Measurements from ENCODE around the gene WRAP73.
A peak's percentile ranks its signal among the peaks of the same experiment; 100 is the strongest.

Gene WRAP73, protein sequence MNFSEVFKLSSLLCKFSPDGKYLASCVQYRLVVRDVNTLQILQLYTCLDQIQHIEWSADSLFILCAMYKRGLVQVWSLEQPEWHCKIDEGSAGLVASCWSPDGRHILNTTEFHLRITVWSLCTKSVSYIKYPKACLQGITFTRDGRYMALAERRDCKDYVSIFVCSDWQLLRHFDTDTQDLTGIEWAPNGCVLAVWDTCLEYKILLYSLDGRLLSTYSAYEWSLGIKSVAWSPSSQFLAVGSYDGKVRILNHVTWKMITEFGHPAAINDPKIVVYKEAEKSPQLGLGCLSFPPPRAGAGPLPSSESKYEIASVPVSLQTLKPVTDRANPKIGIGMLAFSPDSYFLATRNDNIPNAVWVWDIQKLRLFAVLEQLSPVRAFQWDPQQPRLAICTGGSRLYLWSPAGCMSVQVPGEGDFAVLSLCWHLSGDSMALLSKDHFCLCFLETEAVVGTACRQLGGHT

DNA sequence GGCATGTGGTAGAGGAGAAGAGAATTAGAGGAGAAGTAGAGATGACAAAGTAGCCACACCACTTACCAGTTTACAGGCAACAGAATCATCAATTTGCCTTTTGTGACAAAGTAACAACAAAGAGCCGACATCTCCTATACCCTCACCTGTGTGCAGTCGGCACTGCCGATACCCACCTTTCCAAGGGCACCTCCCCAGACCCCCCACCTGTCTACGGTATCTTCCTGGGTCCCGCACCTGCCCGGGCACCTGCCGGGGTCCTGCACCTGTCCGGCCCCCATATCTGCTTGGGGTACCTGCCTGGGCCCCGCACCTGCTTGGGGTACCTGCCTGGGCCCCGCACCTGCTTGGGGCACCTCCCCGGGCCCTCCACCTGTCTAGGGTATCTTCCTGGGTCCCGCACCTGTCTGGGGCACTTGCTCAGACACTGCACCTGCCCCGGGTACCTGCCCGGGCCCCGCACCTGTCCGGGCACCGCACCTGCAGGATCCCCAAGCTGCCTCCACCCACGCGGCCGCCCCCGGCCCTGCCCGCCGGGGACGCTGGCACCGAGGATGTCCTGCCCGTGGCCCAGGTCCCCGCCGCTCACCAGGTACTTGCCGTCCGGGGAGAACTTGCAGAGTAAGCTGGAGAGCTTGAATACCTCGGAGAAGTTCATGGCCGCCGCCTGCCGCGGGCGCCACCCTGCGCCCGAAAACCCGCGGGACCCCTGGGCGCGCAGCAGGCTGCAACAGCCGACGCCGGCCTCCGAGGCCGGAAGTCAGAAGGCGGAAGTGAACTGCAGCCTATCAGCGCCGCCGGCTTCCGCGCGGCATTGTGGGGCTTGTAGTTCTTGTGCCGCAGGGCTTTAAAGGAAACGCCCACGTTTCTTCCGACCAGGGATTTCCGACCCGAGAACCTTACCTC, at the start of gene WRAP73:
WRAP73 (minus strand) TSS at position 762 of the 906 bp plus-strand sequence; CDS start at position 658, 104 bp downstream.
- DNase-seq = peak; percentile 96

DNA sequence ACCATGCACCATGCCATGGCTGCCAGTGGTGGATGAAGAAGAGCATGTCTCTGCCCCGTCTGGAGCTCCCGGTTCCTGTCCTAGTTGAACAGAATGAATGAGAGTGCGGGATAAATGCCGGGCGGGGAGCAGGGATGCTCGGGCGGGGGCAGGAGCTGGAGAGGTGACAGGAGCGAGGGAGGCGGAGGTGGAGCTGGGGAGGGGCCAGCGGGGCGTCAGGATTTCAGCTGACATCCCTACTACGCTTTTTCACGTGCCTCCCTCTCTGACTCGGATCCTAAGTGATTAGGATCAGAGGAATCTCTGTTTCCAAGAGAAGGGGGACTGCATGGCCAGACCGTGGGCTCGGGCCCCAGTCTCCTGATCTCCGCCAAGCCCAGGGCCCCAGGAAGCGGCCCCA, 49.7 kb upstream of the WRAP73 start:
- no peak for DNase-seq

DNA sequence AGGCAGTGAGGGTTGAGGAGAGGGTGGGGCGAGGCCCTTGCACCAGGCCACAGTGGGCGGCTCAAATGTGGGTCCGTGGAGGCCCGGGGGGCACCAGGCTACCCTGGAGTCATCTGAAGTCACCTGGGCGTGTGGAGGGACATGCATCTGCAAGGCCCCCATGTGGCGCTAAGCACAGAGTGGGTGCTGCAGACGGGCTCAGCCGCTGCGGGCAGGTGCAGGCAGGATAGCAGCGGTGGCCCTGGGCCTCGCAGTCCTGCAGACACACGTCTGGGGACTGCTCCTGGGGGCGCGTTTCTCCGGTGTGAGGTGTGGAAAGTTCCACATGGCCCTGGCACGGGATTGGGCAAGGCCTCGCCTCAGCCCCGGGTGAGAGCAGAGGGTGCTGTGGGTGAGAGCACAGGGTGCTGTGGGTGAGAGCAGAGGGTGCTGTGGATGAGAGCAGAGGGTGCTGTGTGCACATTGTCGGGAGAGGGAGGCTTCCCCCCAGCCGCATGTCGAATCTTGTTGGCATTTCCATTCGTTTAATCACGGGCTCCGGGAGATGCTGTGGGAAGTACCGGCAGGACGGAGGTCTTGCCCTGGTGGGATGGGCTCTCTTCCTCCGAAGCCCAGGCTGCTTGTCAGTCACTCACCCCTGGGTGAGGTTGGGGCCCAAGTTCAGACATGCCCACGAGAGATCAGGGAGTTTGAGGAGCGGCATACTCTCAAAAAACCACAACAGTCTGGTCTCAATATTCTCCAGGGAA, 48.9 kb upstream of the WRAP73 start:
- no peak for DNase-seq

DNA sequence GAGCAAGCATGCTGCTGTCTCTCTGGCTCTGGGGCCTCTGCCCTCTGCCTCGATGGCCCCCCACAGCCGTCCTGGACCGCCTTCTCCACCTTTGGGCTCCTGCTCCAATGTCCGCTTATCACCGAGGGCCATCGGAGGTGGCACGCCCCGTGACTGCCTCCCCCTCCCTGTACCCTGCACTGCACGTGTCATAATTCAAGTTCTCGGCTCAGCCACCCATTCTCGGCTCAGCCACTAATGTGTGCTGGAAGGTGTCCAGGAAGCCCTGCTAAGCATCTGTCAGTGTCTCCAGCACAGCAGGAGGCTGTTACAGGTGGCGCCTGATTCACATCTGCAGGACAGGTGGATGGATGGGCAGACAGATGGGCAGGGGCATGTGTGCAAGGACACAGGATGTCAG, 47.9 kb upstream of the WRAP73 start:
- DNase-seq = no peak

DNA sequence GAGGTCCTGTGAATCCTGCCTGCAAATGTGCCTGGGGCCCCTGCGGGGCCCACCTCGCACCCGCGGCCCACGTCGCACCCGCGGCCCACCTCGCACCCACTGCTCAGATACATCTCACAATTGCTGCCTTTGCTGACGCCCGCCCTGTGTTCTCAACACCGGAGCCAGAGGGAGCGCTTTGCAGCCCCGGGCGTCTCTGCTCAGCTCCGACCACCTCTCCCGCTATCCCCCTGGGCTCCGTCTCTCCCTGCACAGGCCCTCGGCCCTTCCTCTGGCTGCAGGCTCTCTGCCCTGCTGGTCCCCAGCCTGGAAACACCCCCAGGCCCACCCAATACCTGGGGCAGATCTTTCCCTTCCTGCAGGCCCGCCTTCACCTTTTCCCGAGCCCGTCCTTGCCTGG, 47.2 kb upstream of the WRAP73 start:
- DNase-seq = no peak

DNA sequence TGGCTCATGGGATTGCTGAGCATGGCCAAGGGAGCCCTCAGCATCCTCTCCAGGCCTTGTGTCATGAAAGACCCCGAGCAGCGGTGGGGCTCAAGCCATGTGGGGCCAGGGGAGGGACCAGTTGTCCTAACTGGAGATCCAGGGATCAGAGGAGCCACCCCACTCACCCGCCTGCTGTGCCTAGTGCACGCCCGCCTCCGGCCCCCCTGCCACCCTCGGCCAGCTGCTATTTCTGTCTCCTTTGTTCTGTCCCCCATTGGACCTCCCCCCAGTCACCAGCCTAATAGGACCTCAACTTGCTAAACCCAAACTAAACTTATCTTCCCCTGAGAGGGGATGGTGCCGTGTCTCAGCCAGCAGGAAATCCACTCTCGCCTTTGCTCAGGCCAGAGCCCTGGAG, 46.8 kb upstream of the WRAP73 start:
- DNase-seq = no peak

DNA sequence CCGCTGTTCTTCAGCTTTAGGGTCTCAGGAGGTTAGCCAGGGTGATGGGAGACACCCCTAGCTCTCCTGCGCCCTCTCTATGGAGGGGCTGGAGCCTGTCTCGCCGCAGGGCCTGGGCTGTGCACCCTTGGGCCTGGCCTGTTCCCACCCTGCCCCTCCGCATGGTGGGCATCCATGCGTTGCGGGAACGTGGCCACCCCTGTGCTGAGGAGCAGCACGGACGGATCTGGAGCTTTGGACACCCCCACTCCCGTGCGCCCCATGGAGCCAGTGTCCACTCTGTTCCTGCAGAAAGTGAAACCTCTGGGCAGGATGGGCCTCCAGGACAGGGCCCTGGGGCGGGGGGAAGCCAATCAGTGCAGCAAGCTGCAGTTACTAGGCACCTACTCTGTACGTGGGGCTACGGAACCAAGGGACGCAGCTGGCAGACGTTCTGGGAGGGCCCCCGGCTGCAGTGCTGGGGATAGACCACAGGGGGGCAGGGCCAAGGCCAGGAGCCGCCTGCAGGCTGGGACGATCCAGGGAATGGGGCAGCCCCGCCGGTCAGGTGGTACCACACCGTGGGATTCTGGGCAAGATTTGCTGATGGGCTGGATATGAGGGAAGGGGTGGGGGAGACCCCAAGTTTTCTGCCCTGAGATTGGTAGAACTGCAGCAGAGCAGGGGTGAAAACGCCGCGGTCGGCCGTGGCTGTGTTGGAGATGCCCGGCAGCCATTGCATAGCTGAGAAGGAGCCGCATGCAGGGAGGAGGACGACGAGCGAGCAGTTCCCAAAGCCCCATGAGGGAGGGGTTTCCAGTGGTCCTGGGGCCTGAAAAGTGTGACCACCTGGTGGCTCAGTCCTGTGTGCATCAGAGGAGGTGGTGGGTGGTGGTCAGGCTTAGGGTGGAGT, 45.7 kb upstream of the WRAP73 start:
- DNase-seq = peak; percentile 51

DNA sequence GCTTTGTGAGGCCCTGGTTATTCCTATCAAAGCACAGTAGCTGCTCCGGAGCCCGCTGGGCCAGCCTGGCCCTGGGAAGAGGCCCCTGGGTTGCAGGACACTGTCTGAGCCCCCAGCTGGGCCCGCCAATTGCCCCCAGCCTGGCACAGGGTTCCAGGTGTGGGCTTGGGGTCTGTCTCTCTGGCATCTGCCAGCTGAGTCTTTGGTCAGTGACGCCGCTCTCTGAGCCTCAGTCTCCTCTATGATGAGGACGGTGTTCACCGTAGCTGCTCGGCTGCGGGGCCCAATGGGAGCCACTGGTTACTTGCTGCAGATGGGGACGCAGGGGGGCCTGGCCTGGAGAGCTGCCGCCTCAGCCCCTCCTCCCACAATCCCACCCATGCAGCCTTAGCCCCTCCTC, 43.4 kb upstream of the WRAP73 start:
- no peak for DNase-seq

DNA sequence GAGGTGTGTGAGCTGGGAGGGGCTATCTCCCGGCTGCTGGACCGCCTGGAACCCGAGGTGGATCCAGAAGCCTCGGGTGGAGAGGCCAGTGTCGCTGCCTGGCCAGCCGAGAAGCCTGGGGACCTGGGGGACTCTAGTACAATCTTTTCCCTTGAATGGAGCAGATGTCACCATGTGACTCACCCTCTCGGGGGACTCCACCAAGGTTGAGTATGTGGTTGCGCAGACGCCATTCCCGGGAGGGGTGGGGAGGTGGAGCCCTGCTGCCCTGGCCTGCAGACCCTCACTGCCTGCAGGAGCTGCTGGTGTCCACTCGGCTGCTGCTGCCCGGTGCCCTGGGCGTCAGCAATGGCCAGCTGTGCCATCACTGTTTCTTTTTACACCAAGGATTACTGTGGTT, 42.7 kb upstream of the WRAP73 start:
- DNase-seq = no peak

DNA sequence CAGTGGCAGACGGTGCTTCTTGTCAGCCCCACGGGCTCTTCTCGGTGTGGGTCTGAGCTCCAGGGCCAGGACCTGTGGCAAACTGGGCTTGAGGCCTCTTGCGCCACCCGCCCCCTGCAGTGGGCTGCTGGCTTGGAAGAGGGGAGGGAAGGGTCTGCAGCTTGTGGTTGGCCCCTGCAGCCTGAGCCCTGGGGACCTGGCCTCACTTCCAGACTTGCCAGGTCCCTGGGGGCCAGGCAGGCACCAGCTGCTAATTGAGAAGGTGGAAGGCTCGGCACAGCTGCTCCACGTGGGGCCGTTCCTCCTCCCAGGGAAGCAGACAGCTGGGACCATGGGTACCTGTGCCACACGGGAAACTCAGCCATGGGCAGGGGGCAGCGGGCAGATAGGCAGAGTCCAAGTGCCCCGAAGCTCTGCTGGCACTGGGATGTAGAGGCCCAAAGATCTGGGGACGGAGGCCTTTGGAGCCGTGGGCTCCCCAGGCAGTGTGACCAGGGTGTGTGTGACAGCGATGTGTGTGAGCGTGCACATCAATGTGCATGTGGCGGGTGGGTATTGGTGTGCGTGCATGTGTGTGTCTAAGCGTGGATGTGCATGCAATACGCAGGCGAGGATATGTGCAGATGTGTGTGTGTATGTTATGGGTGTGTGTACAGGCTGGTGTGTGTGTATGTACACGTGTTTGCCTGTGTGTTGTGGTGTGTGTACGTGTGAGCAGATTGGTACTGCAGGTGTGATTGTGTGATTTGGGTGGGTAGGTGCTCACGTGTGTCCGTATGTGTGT, 41.7 kb upstream of the WRAP73 start:
- no peak for DNase-seq

DNA sequence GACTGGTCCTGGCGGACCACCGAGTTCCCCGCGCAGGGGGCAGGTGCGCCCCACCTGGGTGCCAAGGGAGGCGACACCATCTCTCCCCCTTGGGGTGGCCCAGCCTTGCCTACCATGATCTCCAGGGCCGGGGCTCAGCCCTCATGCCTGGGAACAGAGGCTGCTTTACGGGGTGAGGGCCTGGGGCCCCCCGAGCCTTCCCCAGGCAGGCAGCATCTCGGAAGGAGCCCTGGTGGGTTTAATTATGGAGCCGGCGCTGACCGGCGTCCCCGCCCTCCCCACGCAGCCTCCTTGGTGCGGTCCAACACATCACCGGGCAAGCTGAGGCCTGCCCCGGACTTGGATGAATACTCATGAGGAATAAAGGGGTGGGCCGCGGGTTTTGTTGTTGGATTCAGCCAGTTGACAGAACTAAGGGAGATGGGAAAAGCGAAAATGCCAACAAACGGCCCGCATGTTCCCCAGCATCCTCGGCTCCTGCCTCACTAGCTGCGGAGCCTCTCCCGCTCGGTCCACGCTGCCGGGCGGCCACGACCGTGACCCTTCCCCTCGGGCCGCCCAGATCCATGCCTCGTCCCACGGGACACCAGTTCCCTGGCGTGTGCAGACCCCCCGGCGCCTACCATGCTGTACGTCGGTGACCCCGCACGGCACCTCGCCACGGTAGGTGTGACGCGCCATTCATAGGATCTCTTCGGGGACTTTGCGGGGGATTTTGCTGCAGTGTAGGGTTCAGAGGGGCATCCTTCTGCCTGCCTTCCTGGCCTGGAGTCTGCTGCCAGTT, 40.6 kb upstream of the WRAP73 start:
- DNase-seq = no peak

DNA sequence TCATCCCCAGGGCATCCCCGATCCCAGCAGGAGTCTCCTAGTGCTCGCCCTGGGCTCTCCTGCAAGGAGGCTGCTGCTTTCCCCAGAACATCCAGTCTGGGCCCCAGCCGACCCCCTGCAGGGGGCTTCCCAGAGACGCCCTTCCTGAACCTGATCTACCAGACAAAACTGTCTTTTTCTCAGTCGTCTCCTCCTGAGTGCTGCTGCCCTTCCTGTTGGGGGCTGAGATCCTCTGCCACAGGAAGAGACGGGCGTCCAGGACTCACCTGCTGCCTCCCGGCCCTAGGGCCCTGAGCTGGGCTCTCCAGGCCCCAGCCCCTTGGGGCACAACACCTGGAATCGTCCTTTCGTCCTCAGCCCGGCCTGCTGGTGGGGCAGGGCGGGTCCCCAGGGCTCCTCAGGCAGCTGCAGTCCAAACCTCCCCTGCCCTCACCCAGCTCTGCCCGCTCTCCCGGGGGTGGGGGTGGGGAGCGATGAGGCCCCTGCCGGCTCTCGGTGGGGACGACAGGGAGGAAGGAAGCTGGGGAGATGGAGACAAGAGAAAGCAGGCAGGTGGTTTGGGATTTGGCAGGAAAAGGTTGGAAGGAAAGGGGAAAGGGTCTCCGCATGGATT, 39.3 kb upstream of the WRAP73 start:
- DNase-seq = no peak

DNA sequence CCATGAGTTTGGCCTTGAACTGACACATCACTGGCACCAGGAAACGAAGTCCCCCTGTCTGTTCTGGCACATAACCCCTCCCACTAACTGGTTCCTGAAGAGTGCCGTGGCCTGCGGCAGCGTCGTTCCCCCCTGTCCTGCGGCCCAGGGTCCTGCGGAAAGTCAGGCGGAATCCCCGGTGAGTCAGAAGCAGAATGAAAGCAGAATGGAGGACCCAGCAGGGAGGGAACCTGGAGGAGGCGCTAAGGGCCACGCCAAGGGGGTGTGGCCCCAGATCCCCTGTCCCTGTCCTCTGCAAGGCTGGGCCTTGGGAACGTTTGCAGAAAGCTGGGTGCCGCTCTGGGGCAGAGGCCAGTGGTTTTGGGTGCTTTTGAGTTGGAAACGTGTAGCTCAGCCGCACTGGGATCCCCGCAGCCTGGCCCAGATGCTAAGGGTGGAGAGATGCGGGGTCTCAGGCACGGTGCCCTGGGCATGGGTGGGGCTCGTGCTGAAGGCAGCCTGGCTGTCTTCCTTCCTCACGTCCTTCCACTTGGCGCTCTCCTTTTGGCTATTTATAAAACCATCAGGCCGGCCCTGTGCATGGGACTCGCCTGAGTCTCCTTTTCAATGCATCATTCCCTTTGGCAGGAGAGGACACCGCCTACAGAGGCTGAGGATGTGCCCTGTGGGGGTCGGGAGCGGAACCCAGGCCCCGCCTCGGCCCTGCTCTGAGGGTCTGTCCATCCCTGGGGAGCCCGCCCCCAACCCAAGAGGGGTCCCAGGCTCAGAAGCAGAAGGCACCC, 38.6 kb upstream of the WRAP73 start:
- DNase-seq = peak; percentile 46

DNA sequence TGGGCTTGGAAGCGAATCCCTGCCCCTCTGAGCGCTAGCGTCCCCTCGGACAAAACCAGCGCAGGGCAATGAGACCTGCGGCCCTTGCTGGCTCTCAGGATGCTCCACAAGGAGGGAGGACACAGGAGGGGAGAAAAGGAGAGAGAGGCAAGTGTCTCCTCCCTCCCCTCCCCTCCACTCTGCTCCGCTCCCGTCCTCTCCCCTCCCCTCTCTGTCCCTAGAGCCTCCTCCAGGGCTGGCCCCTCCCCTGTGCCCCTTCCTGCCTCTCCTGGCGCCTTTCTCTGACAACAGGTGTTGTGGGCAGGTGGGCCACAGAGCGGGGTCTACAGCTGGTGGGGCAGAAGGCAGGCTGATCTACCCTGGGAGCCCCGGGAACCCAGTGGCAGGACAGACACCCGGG, 37.6 kb upstream of the WRAP73 start:
- DNase-seq = no peak

DNA sequence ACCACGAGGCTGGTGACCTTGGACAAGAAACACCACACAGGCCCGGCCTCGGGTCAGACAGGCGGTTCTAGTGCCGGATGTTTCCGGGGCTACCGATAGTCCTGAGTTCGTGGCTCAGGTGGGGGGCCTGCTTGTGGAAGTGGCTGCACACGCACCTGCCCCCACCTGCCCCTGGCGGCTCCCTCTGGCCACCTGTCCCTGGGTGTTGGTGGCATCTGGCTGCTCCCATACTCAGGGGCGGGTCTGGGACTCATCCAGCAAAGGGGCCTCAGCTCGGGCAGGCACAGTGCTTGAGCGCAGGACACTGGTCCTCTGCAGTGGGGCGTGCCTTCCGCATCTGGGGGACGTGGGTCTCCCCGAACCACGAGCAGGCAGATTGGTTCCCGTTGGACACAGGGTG, 36.0 kb upstream of the WRAP73 start:
- no peak for DNase-seq

DNA sequence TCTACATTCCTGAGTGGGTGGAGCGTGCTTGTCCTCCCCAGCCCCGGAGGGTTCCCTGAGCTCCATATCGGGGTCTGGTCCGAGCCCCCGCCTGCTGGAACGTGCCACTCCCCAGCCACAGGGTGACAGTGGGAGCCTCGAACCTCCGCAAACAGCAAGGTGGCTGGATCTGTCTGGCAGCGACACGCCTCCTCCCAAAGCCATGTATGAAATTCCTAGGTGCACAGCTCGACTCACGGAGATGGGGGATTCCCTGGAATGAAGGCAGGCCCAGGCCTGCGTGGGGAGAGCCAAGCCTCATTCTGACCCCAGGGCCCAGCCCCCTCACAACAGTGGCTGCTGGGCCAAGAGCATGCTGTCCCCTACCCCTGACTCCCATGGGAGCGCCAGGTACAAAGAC, 35.3 kb upstream of the WRAP73 start:
- no peak for DNase-seq

DNA sequence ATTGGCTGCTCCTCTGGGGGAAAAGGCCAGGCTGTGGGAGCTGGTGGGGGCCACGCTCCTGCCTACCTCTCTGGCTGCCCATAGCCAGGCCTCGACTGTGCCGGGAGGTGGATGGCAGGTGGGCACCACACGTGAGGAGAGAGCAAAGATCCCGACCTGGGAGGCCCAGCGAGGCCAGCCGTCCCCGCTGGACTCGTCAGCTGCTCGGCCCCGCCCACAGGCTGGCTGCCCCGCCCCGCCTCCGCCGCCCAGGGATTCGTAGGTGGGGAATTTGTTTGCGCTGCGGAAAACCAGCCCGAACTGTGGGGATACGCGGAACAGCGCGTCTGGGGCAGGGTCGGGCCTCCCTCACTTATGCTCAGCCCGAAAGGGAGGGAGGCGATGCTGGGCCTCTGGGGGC, 34.1 kb upstream of the WRAP73 start:
- peak; percentile 16 for DNase-seq

DNA sequence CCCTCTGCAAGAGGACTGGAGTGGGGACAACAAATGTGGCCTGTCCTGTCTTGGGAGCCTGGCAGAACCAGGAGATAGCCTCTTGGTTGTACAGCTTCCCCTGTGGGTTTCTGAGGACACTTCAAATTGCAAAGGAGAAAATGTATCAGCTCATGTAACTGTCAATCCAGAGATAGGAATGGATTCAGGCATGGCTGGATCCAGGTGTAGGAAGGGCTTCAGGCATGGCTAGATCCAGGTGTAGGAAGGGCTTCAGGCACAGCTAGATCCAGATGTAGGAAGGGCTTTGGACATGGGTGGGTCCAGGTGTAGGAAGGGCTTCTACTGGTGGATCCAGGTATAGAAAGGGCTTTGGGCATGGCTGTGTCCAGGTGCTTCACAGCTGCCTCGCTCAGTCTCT, 33.3 kb upstream of the WRAP73 start:
- DNase-seq = no peak
